ENCODE data around the gene FOLR3.

Gene FOLR3

DNA sequence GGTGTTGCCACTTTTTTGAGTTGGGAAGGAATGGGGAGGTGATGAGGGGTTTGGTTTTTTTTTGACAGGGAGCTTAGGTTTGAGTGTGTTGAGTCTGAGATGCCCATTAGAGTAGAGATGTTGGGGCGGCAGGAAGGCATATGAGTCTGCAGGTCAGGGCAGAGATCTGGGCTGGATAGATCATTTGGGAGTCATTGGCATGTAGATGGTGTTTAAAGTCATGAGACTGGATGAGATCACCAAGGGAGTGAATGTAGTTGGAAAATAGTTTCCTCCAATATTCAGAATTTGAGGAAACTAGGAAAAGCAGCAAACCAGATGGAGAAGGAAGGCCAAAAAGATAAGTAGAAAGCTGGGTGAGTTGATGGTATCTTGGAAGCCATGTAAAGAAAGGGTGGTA lies 21.0 kb upstream of the FOLR3 start:
- Mint-ChIP-seq H3K9me3 (peaks cover 0 to 6% of the 10 kb centered on the region in 2 donors), H3K4me3 (no peak overlapping the region), H3K27ac (peak overlapping the region in 1 of 2 donors; percentile 2), H3K4me1 (peaks cover 17% of the 10 kb centered on the region), H3K27me3 (no peaks in the 10 kb centered on the region)
- ATAC-seq, result no peak
- DNase-seq, result no peak

DNA sequence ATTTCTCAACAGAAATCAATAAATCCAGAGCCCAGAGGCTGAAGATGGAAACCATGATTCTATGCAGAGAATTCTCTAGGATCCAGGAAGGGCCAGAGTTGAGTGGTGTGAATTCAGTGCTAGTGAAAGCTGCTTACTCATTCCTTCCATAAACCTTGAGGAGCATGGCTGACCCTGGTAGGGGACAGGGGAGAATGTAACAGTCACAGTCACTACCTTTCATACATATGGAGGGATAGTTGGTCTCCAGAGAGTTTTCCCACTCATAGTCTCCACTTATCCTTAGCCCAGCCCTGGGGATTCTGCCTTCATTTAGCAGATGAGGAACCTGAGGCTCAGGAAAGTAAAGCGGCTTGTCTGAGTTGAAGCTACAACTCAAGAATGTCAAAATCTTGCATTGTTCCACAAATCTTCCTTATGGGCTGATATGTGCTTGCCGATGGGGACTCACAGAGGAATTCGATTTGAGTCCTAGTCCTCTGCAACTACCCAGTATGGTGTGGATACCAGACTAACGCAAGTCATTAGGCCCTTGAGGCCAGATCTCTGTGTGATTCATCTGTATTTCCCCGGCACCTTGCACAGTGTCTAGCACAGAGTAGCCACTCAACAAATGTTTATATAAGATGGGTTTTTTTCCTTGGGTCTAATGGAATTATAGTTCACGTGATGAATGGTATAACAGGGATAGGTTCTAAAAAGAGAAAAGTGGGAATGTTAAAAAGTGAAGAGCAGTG lies 19.3 kb upstream of the FOLR3 start:
- H3K4me3 Mint-ChIP-seq, result no peak overlapping the region
- H3K4me1 Mint-ChIP-seq, result peaks cover 13% of the 10 kb centered on the region
- DNase-seq (no peak), ATAC-seq (no peak)
- H3K27ac Mint-ChIP-seq, result no peak overlapping the region
- peaks cover 6% of the 10 kb centered on the region for H3K27me3 Mint-ChIP-seq
- peaks cover 0 to 6% of the 10 kb centered on the region in 2 donors for H3K9me3 Mint-ChIP-seq

DNA sequence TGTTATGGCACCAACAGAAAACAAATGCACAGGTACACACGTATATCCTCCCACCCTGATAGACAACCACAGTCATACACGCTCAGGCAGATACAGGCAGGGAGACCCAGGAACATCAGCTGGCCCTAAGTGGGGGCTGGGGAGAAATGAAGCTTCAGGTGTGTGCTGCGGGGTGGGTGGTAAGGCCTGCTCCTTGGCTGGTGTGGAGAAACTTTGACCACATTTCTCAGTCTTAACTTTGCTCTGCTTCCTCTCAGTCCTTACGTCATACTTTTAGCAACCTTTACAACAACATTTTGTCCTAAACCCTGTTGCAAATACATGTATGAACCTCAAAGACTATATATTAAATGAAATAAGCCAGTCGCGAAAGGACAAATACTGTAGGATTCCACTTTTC lies 16.3 kb upstream of the FOLR3 start:
- Mint-ChIP-seq H3K27ac (no peak overlapping the region), H3K27me3 (peaks cover 7% of the 10 kb centered on the region), H3K4me3 (no peak overlapping the region), H3K4me1 (no peaks in the 10 kb centered on the region), H3K9me3 (peaks cover 0 to 6% of the 10 kb centered on the region in 2 donors)
- no peak for DNase-seq
- ATAC-seq, result no peak

DNA sequence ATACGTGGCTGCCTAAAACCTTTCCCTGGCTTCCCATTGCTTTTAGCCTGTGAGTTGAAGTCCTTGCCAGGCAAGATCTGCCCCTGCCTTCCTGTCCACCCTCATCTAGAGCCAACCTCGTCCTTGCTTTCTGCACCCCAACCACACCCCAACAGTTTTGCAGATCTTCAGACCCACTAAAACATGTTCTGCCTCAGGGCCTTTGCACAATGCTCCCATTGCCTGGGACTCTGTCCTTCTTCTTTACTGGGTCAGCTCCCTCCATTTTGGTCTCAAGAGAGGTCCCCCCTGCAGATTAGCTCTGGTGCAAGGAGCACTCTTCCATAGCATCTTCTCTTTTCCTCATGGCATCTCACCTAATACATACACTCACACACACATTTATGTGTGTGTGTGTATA lies 14.6 kb upstream of the FOLR3 start:
- no peak overlapping the region for H3K27ac Mint-ChIP-seq
- no peak for DNase-seq
- no peak for ATAC-seq
- no peaks in the 10 kb centered on the region for H3K9me3 Mint-ChIP-seq
- peaks cover 7% of the 10 kb centered on the region for H3K27me3 Mint-ChIP-seq
- H3K4me3 Mint-ChIP-seq, result no peak overlapping the region
- no peaks in the 10 kb centered on the region for H3K4me1 Mint-ChIP-seq

DNA sequence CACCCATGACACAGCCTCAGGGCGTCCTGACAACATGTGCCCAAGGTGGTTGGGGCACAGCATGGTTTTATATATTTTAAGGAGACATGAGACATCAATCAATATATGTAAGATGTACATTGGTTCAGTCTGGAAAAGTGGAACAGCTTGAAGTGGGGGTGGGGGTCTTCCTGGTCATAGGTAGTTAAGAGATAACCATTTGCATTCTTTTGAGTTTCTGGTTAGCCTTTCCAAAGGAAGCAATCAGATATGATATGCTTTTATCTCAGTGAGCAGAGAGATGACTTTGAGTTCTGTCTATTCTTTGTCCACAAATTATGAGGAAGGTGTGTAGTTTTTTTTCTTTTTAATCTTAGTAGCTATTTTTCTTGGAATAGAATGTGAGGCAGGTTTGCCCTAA lies 12.9 kb upstream of the FOLR3 start:
- DNase-seq, result no peak
- ATAC-seq, result no peak
- Mint-ChIP-seq H3K4me1 (no peaks in the 10 kb centered on the region), H3K27ac (no peak overlapping the region), H3K4me3 (no peak overlapping the region), H3K27me3 (peaks cover 7% of the 10 kb centered on the region), H3K9me3 (no peaks in the 10 kb centered on the region)

DNA sequence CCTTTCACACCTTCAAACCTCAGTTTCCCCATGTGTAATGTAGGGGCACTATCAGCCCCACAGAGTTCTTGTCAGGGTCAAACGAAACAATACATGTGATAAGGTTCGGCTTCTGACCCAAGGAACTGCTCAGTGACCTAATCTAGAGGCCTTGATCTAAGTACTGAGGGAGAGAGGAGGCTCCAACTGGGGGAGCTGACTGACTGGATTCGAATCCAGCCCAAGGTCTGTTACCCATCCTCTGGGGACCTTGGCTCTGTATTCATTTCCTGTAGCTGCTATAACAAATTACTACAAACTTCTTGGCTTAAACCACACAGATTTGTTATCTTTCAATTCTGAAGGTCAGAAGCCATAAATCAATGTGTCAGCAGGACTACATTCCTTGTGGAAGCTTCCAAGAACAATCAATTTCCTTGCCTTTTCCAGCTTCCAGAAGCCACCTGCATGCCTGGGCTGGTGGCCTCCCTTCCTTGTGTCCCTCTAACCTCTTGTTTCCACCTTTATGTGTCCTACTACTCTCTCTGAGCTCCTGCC lies 12.3 kb upstream of the FOLR3 start:
- Mint-ChIP-seq H3K27ac (peak overlapping the region in 1 of 2 donors; percentile 13), H3K27me3 (peaks cover 7% of the 10 kb centered on the region), H3K4me3 (no peak overlapping the region), H3K4me1 (no peaks in the 10 kb centered on the region), H3K9me3 (peaks cover under 1 to 4% of the 10 kb centered on the region in 2 donors)
- DNase-seq, result no peak
- no peak for ATAC-seq

DNA sequence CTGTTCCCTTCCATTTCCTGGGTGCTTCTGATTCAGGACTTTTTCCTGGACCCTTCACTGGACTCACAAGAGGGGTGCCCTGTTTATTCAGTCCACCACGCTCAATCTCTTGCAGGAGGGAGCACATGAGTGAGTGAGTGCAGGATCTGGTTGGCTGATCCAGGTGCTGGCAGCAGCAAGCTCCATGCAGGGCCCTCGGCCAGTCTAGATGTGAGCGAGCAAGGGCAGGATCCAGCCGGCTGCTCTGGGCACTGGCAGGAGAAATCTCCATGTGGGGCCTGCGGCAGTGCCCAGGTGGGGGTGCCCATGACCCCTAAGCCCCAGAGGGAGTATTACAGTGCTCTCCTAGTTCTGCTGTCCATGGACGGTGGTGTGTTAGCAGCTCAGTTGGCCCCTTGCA lies 11.5 kb upstream of the FOLR3 start:
- Mint-ChIP-seq H3K9me3 (peaks cover 9 to 12% of the 10 kb centered on the region in 2 donors), H3K27me3 (peaks cover 7% of the 10 kb centered on the region), H3K4me1 (no peaks in the 10 kb centered on the region), H3K4me3 (no peak overlapping the region), H3K27ac (no peak overlapping the region)
- DNase-seq, result no peak
- no peak for ATAC-seq

DNA sequence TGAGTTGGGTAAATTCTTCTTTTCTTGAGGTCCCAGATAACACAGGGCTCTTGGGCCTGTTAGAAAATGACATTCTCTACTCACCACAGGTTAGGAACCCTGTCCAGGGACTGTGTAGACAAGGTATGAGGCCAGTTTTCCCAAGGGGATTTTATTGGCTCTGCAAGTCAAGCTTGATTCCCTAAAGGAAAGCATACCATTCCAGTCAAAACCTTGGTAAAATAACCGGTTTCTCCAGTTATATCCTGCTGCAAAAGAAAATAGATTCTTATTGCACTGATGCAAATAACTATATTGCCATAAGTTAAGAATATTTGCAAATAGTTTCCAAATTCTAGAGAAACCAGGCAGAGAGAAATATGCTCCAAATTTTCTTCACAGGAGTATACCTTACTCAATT lies 9.6 kb upstream of the FOLR3 start:
- no peak overlapping the region for H3K27ac Mint-ChIP-seq

DNA sequence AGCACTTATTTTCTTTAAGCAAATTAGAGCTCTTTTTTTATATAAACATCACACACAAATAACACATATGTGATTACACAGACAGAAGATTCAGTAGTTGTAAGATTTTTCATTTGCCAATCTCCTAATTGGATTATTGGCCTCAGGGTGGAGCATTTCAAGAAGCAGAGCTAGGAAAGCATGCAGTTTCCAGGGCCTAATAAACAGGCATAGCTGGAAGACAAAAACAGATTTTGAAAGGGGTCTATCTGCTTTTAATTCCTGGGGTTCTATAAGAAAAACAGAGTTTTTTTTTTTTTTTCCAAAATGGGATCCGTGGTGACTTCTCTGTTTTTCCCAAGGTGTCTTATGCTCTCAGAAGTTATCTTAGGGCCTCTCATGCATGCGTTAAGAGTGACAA lies 7.6 kb upstream of the FOLR3 start:
- no peak overlapping the region for H3K27ac Mint-ChIP-seq
- H3K4me1 Mint-ChIP-seq, result no peaks in the 10 kb centered on the region
- DNase-seq (no peak), ATAC-seq (no peak)
- H3K4me3 Mint-ChIP-seq, result no peak overlapping the region
- no peaks in the 10 kb centered on the region for H3K27me3 Mint-ChIP-seq
- peaks cover 14 to 15% of the 10 kb centered on the region in 2 donors for H3K9me3 Mint-ChIP-seq

More for the DNA sequence above, 9.6 kb upstream of the FOLR3 start:
- peaks cover 14 to 15% of the 10 kb centered on the region in 2 donors for H3K9me3 Mint-ChIP-seq
- DNase-seq, result no peak
- ATAC-seq, result no peak
- no peak overlapping the region for H3K4me3 Mint-ChIP-seq
- H3K4me1 Mint-ChIP-seq, result no peaks in the 10 kb centered on the region
- H3K27me3 Mint-ChIP-seq, result peaks cover 3% of the 10 kb centered on the region

DNA sequence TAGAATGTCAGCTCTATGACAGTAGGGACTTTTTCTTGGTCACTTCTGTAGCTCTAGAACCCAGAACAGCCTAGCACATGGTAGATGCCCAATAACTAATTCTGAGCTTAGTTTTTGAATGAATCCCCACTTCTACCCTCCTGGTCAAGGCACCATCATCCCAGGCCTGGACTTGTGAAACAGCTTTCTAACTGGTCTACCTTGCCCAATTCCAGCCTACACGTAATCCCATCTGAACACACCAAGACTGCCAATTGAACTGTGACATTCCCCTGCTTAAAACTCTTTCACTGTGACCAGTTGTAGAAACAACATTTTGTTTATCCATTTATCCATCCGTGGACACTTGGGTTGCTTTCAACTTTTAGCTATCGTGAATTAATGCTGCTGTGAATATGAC lies 6.1 kb upstream of the FOLR3 start:
- ATAC-seq (no peak), DNase-seq (no peak)
- Mint-ChIP-seq H3K4me3 (no peak overlapping the region), H3K4me1 (no peaks in the 10 kb centered on the region), H3K9me3 (peaks cover 14 to 15% of the 10 kb centered on the region in 2 donors), H3K27ac (no peak overlapping the region), H3K27me3 (peaks cover 8% of the 10 kb centered on the region)

DNA sequence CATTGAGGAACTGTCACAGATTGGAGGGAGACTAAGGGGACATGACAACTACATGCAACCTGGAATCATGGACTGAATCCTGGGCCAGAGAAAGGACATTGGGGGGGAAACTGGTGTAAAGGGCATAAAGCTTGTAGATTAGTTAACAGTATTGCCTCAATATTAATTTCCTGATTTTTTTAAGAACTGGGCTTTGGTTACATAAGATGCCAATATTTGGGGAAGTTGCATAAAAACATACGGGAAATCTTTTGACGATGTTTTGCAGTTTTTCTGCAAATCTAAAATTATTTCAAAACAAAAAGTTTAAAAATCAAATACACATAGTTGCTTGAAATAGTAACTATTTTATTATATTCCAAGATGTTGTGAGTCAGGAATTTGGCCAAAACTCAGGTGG lies 2.9 kb upstream of the FOLR3 start:
- ATAC-seq, result no peak
- Mint-ChIP-seq H3K27ac (no peak overlapping the region), H3K4me3 (no peak overlapping the region), H3K9me3 (peaks cover 14 to 15% of the 10 kb centered on the region in 2 donors), H3K4me1 (peaks cover 8% of the 10 kb centered on the region), H3K27me3 (peaks cover 8% of the 10 kb centered on the region)
- no peak for DNase-seq

DNA sequence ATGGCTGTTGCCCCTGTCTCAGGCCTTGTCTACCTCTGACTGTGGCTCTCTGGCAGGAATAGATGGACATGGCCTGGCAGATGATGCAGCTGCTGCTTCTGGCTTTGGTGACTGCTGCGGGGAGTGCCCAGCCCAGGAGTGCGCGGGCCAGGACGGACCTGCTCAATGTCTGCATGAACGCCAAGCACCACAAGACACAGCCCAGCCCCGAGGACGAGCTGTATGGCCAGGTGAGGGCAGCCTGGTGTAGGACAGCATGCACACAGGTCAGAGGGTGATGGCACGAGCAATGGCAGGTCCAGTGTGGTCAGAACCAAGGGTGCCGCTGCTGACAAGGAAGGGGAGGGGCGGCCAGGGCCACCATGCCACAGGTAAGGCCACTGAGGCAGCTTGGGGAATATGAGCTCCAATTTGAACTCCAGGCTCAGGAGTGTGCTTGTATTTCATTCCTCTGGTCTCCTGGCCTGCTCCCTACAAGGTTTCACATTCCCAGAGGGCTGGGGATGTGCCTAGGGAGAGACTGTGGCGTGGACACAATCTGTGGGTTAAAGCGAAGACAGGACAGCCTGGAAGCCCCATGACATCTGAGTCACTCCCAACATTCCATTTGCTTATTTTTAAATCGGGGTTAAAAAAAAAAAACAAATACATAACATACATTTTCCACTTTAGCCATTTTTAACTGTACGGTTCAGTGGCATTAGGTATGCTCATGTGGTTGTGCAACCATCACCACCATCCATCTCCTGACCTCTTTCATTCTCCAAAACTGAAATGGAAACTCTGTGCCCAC lies 562 bp downstream of the FOLR3 start:
- Mint-ChIP-seq H3K4me1 (peaks cover 8% of the 10 kb centered on the region), H3K27me3 (peaks cover 8% of the 10 kb centered on the region), H3K9me3 (no peaks in the 10 kb centered on the region), H3K27ac (no peak overlapping the region), H3K4me3 (no peak overlapping the region)
- ATAC-seq, result no peak
- no peak for DNase-seq

DNA sequence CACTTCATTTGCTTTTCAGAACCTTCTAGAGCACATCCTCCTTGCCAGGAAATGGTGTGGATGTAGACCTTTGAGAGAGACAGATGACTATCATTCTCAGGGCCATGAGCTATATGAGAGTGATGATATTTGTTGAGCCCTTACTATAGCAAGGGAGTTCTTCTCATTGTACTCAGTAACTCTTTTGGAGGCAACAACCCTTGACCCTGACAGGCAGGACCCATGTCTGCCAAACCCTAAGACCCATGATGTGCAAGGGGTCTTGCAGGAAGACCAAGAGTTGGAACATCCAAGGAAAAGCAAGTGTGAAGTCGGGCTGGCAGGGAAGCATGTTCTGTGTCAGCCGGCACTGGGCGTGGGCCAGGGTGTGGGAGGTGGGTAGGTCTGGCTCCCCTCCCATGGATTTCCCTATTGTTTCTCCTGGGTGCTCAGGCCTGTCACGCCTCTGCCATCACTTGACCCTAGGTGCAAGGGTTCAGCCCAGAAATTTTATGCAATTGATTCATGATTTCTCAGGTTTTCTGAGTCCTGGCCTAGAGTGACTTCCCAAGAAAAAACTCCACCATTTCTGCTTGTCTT lies 1.2 kb downstream of the FOLR3 start:
- Mint-ChIP-seq H3K9me3 (no peaks in the 10 kb centered on the region), H3K4me3 (no peak overlapping the region), H3K4me1 (peaks cover 8% of the 10 kb centered on the region), H3K27ac (no peak overlapping the region), H3K27me3 (peaks cover 8% of the 10 kb centered on the region)
- DNase-seq (peak in 1 of 2 donors; percentile 31), ATAC-seq (peak; percentile 89)

DNA sequence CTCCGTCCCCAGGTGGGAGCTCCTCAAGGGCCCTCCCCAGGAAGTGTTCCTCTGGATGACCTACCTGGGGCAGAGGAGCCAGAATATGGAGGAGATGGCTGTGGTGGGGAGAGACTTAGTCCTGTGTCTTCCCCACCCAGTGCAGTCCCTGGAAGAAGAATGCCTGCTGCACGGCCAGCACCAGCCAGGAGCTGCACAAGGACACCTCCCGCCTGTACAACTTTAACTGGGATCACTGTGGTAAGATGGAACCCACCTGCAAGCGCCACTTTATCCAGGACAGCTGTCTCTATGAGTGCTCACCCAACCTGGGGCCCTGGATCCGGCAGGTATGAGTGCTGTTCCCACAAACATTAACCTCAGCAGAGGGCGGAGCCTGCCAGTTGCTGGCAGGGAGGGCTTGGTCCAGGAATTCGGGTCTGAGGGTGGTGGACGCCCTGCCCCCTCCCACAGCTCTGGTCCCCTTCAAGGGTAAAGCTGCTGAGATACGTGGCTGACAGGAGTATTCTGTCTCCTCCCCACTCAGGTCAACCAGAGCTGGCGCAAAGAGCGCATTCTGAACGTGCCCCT lies 3.4 kb downstream of the FOLR3 start:
- H3K4me3 Mint-ChIP-seq, result no peak overlapping the region

DNA sequence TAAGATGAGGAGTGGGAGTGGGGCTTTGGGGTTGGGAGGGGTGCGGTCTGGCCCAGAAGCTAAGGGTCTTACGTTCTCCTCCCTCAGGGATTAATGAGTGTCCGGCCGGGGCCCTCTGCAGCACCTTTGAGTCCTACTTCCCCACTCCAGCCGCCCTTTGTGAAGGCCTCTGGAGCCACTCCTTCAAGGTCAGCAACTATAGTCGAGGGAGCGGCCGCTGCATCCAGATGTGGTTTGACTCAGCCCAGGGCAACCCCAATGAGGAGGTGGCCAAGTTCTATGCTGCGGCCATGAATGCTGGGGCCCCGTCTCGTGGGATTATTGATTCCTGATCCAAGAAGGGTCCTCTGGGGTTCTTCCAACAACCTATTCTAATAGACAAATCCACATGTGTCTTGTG lies 4.0 kb downstream of the FOLR3 start:
- ATAC-seq (no peak), DNase-seq (no peak)
- H3K4me3 Mint-ChIP-seq, result no peak overlapping the region
- H3K27ac Mint-ChIP-seq, result no peak overlapping the region
- peaks cover 8% of the 10 kb centered on the region for H3K4me1 Mint-ChIP-seq
- no peaks in the 10 kb centered on the region for H3K27me3 Mint-ChIP-seq
- no peaks in the 10 kb centered on the region for H3K9me3 Mint-ChIP-seq

More for the DNA sequence above, 3.4 kb downstream of the FOLR3 start:
- Mint-ChIP-seq H3K4me1 (peaks cover 8% of the 10 kb centered on the region), H3K9me3 (no peaks in the 10 kb centered on the region), H3K27me3 (no peaks in the 10 kb centered on the region), H3K27ac (no peak overlapping the region)
- ATAC-seq (no peak), DNase-seq (no peak)
